ENCODE measurements around the gene UBQLN1. TPM values are rescaled to one million over a fixed set of nuclear protein-coding genes. Genes with fewer than 3 reads are reported as not detected.
"Not testable (repeated sequence)": the region's sequence is repeated elsewhere in the genome, so short reads cannot be mapped to it uniquely, and the experiment has no call there.

The UBQLN1 gene
- 69.5 and 120 TPM in 2 replicates for total RNA-seq

DNA sequence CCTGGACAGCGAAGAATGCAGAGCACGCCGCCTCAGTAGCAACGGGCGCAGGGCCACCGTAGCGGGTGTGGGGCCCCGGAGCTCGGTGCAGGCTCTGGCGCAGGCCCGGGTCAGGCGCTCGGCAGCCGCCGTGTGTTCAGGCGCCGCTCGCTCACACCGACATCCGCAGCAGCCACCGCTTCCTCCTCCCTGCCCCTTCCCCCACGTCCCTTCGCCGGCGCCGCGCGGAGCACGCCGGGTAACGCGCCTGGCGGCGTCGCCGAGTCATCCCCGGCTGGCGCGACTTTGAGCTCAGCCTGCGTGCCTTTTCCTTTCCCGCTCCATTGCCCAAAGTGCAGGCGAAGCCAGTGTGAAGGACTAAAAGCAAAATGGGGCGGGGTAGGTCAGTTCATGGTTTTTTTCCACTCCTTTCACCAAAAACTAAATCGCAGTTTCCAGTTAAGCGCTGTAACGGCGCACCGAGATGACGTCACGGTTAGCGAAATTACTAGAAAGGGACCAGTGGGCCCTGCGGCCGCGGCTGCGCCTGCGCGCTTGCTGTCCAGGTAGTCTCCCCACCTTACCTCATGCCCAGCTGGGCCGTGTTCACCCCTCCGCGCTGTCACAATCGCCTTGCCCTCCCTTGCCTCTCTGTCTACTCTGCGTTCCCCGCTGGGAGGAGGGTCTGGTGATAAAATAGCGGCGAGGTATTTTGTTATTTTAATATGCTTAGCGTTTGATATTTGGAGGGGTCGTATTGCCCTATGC, at the start of gene UBQLN1:
Gene UBQLN1, minus strand, starts transcription at position 191 of the 747 bp plus-strand sequence. CDS start 279 bp downstream, outside the sequence.
- DNase-seq (ENCODE audit: low read depth in 2 of 2), result peak; percentile 95 to 98

- DNase-seq (ENCODE audit: low read depth in 2 of 2), result no peak
These were observed 46.7 kb upstream of the UBQLN1 start for GRCh38 chr9:83754383-83754977.

- DNase-seq (ENCODE audit: low read depth in 2 of 2), result no peak
These were observed 41.9 kb upstream of the UBQLN1 start for GRCh38 chr9:83749706-83750105.

DNA sequence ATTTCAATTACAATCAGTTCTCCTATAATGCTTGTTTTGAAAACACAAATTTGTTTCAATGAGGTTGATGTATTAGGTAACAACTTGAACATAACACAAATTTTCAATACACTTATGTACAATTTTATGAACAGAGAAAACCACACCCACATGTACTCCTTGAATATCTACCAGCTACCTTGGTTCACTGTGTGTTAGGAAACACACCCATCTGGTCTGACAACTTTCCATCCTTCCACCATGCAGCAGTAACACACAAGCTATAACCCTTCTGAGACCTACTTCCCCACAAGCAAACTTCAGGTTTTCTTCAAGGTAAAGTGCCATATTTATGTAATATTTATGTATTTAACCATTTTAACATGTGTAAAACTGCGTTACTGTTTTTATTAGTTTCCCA, 36.4 kb upstream of the UBQLN1 start:
- no peak for DNase-seq (ENCODE audit: low read depth in 2 of 2)

DNA sequence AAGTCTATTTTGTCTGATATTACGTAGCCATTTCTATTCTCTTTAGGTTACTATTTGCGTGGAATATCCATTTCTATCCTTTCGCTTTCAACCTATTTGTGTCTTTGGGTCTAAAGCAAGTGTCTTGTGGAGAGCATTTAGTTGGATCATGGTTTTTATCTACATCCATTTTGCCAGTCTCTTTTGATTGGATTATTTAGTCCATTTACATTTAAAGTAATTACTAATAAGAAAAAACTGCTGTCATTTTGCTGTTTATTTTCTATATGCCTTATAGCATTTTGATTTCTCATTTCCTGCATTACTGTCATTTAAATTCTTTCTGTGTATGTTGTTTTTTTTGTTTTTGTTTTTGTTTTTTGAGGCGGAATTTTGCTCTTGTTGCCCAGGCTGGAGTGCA, 26.0 kb upstream of the UBQLN1 start:
- no peak for DNase-seq (ENCODE audit: low read depth in 2 of 2)

GRCh38 chr9:83728591-83729368, 21.0 kb upstream of the UBQLN1 start:
- DNase-seq (ENCODE audit: low read depth in 2 of 2), result not testable (repeated sequence)

- DNase-seq (ENCODE audit: low read depth in 2 of 2), result no peak
These were observed 16.7 kb upstream of the UBQLN1 start for GRCh38 chr9:83724436-83724835.

DNA sequence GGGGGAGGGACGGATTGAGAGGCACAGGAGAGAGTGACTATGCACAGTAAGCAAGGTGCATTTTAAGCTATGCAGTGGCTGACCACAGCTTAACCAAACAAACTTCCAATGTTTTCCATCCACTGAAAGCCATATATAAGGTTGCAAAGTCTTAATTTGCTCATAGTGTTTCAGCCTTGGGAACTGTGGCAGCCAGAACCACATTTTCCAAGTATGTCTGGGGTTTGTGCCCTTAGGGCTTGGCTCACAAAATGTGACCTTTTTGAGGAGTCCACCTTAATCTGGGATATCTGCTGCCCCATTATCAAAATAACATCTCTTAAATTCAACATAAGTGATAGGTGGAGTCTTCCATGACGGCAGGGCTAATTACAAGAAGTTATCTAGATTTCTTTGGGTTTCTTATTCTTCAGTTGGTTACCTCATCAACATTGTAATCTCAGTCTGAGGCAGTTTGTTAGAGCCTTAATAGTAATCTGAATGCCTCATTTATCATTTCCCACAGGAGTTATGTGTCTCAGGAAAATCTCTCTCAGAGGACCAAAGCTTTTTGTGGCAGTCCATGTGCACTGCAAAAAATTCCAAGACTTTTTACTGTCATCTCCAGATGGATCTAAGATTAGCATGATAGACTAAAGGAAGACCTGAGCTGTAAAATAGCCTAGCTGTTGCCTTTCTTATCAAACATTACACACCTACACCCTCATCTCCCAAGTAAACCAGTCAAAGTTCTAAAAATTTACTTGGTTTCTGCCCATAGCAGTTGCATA, 15.2 kb upstream of the UBQLN1 start:
- DNase-seq (ENCODE audit: low read depth in 2 of 2), result no peak

DNA sequence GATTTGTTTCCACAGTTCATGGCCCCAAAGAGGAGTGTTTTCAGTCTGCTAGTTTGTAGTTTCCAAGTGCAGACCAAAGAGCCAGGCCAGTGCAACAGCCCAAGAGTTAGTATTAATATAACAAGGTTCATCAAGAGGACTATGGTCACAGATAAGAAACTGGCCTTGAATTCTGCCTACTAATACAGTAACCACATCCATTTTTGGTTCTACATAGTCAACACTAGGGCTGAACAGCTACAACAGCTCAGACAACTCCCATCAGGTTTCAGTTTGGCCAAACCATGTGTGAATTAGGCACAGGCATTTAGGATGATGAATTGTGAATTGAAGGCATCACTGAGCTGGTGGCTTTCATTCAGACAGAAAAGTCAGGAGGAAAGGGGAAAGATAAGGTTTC, 13.8 kb upstream of the UBQLN1 start:
- no peak for DNase-seq (ENCODE audit: low read depth in 2 of 2)

DNA sequence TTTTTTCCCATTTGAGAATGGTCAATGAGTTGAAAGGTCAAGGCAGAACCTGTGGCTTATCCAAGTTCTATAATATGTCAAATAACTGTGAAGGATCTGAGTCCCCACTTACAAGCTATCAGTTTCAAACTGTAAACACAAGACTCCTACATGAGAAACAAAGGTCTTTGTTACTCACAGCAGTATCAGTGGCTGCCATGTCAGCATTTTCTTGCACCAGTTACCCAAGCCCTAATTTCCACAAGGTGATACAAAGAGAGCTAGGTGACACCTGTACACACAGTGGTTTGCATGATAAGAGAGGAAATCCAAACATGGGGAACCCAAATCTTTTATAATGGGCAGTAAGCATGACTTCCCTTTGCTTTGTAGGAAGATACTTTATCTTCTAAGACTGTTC, 8.0 kb upstream of the UBQLN1 start:
- DNase-seq (ENCODE audit: low read depth in 2 of 2), result no peak

DNA sequence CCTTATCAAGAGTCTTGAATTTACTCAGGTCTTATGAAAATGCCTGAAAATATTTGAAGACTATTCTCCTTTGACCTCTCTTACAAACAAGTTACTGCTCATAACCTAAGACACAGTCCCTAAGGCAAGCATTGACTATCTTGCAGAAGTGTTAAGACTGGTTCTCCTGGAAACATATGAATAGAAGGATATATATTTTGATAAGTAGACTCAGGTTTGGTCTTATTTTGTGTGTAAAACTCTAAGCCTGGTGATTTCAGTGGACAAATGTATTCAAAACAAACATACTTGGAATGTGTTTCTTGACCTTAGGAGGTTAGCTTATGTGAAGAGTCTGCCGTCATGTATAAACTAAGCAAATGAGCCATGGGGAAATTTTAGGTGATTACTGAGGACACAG, 7.5 kb upstream of the UBQLN1 start:
- no peak for DNase-seq (ENCODE audit: low read depth in 2 of 2)

DNA sequence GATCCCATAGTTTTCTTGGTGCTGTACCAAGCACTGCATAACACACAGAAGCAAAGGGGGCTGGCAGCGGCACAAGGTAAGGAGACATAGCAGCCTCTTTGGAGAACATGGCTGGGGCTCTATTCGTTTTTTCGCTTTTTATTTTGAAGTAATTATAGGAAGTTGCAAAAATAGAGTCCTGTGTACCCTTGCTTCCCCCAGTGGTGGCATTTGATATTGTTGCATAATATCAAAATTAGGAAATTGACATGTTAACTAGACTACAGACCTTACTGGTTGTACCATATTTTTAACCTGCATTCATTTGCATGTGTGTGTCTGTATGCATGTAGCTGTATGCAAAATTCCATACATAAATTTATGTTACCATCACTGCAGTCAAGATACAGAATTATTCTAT, 6.6 kb upstream of the UBQLN1 start:
- DNase-seq (ENCODE audit: low read depth in 2 of 2), result peak; percentile 28 to 39

DNA sequence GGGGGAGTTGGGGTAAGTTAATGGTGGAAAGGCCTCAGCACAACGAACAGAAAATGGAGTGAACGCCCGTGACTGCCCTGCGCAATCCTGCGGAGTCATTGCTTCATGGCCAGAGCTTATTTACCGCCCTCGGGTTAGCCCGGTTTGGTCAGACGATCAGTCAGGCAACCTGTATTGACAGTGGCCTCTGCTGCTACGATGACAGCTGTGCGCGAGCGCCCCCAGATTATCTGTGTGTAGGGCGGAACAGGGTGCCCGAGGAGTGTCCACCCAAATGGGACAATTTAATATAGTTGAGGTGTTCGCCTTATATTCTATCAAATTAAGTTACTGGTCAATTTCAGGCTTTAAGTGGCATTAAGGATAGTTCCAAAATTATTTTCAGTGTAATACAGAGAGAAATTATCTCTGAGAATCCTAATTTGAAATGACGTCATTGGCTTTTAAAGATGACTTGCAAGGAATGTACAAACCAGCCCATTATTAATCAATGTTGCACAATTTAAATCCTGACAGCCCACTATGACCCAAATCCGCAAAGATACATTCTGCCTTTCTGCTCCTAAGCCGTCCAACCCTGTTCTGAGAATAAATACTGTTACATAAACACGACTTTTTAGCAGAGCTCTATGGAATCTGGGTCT, 879 bp upstream of the UBQLN1 start:
- peak; percentile 60 to 85 for DNase-seq (ENCODE audit: low read depth in 2 of 2)

- no peak for DNase-seq (ENCODE audit: low read depth in 2 of 2)
These were observed 315 bp downstream of the UBQLN1 start for GRCh38 chr9:83707518-83707767.

- DNase-seq (ENCODE audit: low read depth in 2 of 2), result peak; percentile 57 to 67
These were observed 861 bp downstream of the UBQLN1 start for GRCh38 chr9:83706676-83707517.

- DNase-seq (ENCODE audit: low read depth in 2 of 2), result not testable (repeated sequence)
These were observed 2.5 kb downstream of the UBQLN1 start for GRCh38 chr9:83705219-83705651.

DNA sequence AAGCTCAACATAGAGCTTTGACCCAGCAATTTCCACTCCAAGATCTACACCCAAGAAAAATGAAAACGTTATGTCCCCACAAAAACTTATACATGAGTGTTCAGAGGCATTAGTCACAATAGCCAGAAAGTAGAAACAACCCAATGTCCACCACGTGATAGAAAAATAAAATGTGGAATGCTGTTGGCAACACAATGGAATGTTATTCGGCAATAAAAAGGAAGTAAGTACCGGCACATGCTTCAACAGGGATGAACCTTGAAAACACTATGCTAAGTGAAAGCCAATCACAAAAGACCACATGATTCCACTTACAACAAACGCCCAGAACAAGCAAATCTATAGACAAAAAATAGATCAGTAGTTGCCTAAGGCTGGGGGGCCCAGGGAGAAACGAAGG, 6.0 kb downstream of the UBQLN1 start:
- peak; percentile 82 to 95 for DNase-seq (ENCODE audit: low read depth in 2 of 2)

DNA sequence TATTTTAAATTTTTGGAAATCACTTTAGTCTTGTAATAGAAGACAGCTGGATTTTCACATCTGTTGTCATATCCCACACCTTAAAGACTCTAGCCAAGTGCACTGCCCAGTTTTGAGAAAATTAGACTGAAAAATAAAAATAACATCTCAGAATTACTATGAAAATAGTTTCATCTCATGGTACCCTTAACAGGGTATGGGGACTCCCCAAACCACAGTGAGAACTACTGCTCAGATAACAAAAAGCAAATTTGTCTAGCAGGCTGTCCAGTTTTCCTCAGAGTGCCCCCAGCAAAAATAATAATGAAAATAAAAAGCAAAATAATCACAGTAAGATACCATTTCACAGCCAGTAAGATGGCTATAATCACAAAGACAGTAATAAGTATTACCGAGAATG, 6.5 kb downstream of the UBQLN1 start:
- no peak for DNase-seq (ENCODE audit: low read depth in 2 of 2)

DNA sequence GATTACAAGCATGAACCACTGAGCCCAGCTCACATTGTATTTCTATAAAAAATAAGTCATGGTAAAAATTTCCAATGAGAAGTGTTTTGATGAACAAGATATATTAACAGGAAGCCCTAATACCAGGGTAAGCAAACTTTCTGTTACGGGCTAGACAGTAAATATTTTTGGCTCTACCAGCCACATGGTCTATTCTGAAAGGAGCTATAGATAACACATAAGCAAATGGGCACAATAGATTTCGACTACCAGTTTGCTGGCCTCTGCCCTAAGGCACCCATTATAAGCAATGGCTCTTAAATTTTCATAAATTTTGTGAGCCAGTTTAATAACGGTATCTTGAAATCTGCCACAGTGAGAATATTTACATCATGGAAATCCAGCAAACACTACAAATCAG, 8.1 kb downstream of the UBQLN1 start:
- no peak for DNase-seq (ENCODE audit: low read depth in 2 of 2)

GRCh38 chr9:83698976-83699585, 8.7 kb downstream of the UBQLN1 start:
- peak; percentile 32 to 53 for DNase-seq (ENCODE audit: low read depth in 2 of 2)
